H1 (cell line): Measurements from ENCODE around the gene TWIST2. TPM values are rescaled to one million over a fixed set of nuclear protein-coding genes. Genes with fewer than 3 reads are reported as not detected.

ENCODE experiments used
- CTCF ChIA-PET: fragments of 300-600 bp; sonication (Branson Sonifier 250); formaldehyde crosslinking; loops from one replicate; lab custom pipeline; 2021; ENCODE audit not compliant: partially characterized antibody; lab: Charles Lee
- POLR2A ChIA-PET: fragments of 300-600 bp; sonication (Branson Sonifier 250); formaldehyde crosslinking; loops from one replicate; lab custom pipeline; 2021; ENCODE audit warnings: inconsistent platforms; ENCODE audit not compliant: partially characterized antibody; lab: Charles Lee
- DNase-seq, 2 experiments: peaks; one replicate each; pipeline versions ENCODE4 v3.0.0 to v3.0.0-alpha.2; 2010 to 2022; ENCODE audit warnings: low spot score in 2 of 2, low read depth in 1 of 2, mixed read lengths in 1 of 2
- FAIRE-seq: peaks from 2 replicates; lab custom pipeline; 2011; peaks lifted over from hg19 to GRCh38; lab: Jason Lieb, UNC
- H2AFZ ChIP-seq: 2 replicates; pipeline ENCODE4 v1.8.1; 2012; ENCODE audit warnings: low read length, inconsistent platforms
- H2AK5ac ChIP-seq: 2 replicates; pipeline ENCODE4 v1.6.1; 2013; ENCODE audit warnings: low read depth, low read length
- H2BK120ac ChIP-seq: replicated peaks from 2 replicates; pipeline ENCODE3; 2013; ENCODE audit warnings: low read depth, low read length, inconsistent platforms
- H2BK12ac ChIP-seq: 2 replicates; pipeline ENCODE4 v1.6.1; 2013; ENCODE audit warnings: low read depth, low read length
- H2BK15ac ChIP-seq: 2 replicates; pipeline ENCODE4 v1.6.1; 2013; ENCODE audit warnings: low read length
- H2BK20ac ChIP-seq: 2 replicates; pipeline ENCODE4 v1.6.1; 2013; ENCODE audit warnings: low read length
- H2BK5ac ChIP-seq: 2 replicates; pipeline ENCODE4 v1.6.1; 2013; ENCODE audit warnings: low read depth, low read length
- H3K14ac ChIP-seq: 2 replicates; pipeline ENCODE4 v1.6.1; 2013; ENCODE audit warnings: inconsistent platforms; ENCODE audit not compliant: insufficient read length
- H3K18ac ChIP-seq: 2 replicates; pipeline ENCODE4 v1.6.1; 2013; ENCODE audit warnings: low read length; ENCODE audit errors: extremely low read depth
- H3K23ac ChIP-seq: 2 replicates; pipeline ENCODE4 v1.6.1; 2013; ENCODE audit warnings: inconsistent platforms; ENCODE audit not compliant: insufficient read length
- H3K23me2 ChIP-seq: 2 replicates; pipeline ENCODE4 v1.6.1; 2013; ENCODE audit warnings: low read depth, low read length
- H3K27ac ChIP-seq: 2 replicates; pipeline ENCODE4 v1.6.1; 2011; ENCODE audit warnings: low read depth, low read length, inconsistent platforms
- H3K27me3 ChIP-seq, 4 experiments: replicated peaks in 1 of 4; 1 replicate in 1 of 4; 2 replicates in 3 of 4; pipeline versions ENCODE4 v1.6.1 to v1.8.1; 2011 to 2013; ENCODE audit warnings: low read length in 3 of 4, mild to moderate bottlenecking in 3 of 4, inconsistent platforms in 2 of 4, mixed read lengths in 2 of 4, moderate library complexity in 1 of 4; ENCODE audit not compliant: control insufficient read depth in 3 of 4, insufficient read depth in 3 of 4; ENCODE audit errors: extremely low read depth in 1 of 4
- H3K36me3 ChIP-seq, 4 experiments: 2 replicates each; pipeline versions ENCODE4 v1.6.1 to v1.8.1; 2011 to 2013; ENCODE audit warnings: mild to moderate bottlenecking in 4 of 4, low read length in 3 of 4, moderate library complexity in 2 of 4, control low read depth in 1 of 4, inconsistent platforms in 1 of 4; ENCODE audit not compliant: insufficient read depth in 4 of 4, control insufficient read depth in 2 of 4
- H3K4ac ChIP-seq: replicated peaks from 2 replicates; pipeline ENCODE3; 2013; ENCODE audit warnings: low read length, low read depth, mixed read lengths, inconsistent platforms; ENCODE audit not compliant: insufficient read length
- H3K4me1 ChIP-seq, 4 experiments: replicated peaks in 1 of 4; 1 replicate in 1 of 4; 2 replicates in 3 of 4; pipeline versions ENCODE4 v1.6.1 to v1.8.1; 2011 to 2013; ENCODE audit warnings: low read length in 3 of 4, inconsistent platforms in 2 of 4, mixed read lengths in 1 of 4; ENCODE audit not compliant: insufficient read depth in 4 of 4, control insufficient read depth in 3 of 4
- H3K4me2 ChIP-seq, 2 experiments: 2 replicates each; pipeline versions ENCODE4 v1.6.1 to v1.8.1; 2011 to 2013; ENCODE audit warnings: low read depth in 2 of 2, low read length in 2 of 2, control low read depth in 1 of 2, inconsistent platforms in 1 of 2, mild to moderate bottlenecking in 1 of 2; ENCODE audit not compliant: insufficient read depth in 1 of 2
- H3K4me3 ChIP-seq, 4 experiments: fragments of 200-600, 300-600 bp in 1 of 4; sonication (generic), shearing (Covaris generic), sonication (Bioruptor Twin) in 1 of 4; 2 replicates each; pipeline versions ENCODE4 v1.5.1 to v1.8.1; 2011 to 2016; ENCODE audit warnings: low read length in 4 of 4, low read depth in 3 of 4, control low read depth in 2 of 4, inconsistent platforms in 2 of 4, mild to moderate bottlenecking in 2 of 4, mixed read lengths in 1 of 4, moderate library complexity in 1 of 4; ENCODE audit not compliant: insufficient read depth in 2 of 4; ENCODE audit errors: extremely low read depth in 1 of 4
- H3K56ac ChIP-seq: replicated peaks from 2 replicates; pipeline ENCODE3; 2013; ENCODE audit warnings: low read depth, mild to moderate bottlenecking, mixed read lengths, low read length, inconsistent platforms; ENCODE audit not compliant: insufficient read length
- H3K79me1 ChIP-seq: 2 replicates; pipeline ENCODE4 v1.6.1; 2013; ENCODE audit warnings: low read depth, low read length, control low read depth
- H3K79me2 ChIP-seq, 2 experiments: 2 replicates each; pipeline versions ENCODE4 v1.6.1 to v1.8.1; 2012 to 2013; ENCODE audit warnings: low read length in 2 of 2, mild to moderate bottlenecking in 2 of 2, inconsistent platforms in 1 of 2; ENCODE audit not compliant: insufficient read depth in 2 of 2, control insufficient read depth in 1 of 2
- H3K9ac ChIP-seq, 4 experiments: replicated peaks in 1 of 4; 1 replicate in 1 of 4; 2 replicates in 3 of 4; pipeline versions ENCODE4 v1.6.1 to v1.8.1; 2011 to 2013; ENCODE audit warnings: low read depth in 3 of 4, low read length in 3 of 4, control low read depth in 2 of 4, mild to moderate bottlenecking in 2 of 4, moderate library complexity in 2 of 4, inconsistent platforms in 1 of 4; ENCODE audit errors: extremely low read depth in 1 of 4
- H3K9me3 ChIP-seq, 2 experiments: 2 replicates each; pipeline versions ENCODE4 v1.6.1 to v1.8.1; 2012 to 2013; ENCODE audit warnings: mild to moderate bottlenecking in 2 of 2, moderate library complexity in 2 of 2, control low read depth in 1 of 2, inconsistent platforms in 1 of 2, low read depth in 1 of 2, low read length in 1 of 2, mixed read lengths in 1 of 2; ENCODE audit not compliant: insufficient read depth in 2 of 2
- H4K20me1 ChIP-seq, 2 experiments: replicated peaks in 1 of 2; 2 replicates each; pipeline versions ENCODE3 to v1.8.1; 2011 to 2013; ENCODE audit warnings: inconsistent platforms in 2 of 2, low read length in 2 of 2, mild to moderate bottlenecking in 1 of 2; ENCODE audit not compliant: insufficient read depth in 2 of 2, control insufficient read depth in 1 of 2
- H4K5ac ChIP-seq: 2 replicates; pipeline ENCODE4 v1.6.1; 2013; ENCODE audit warnings: low read length, low read depth, mixed read lengths, inconsistent platforms; ENCODE audit not compliant: insufficient read length
- H4K8ac ChIP-seq: 2 replicates; pipeline ENCODE4 v1.8.0; 2013; ENCODE audit warnings: mild to moderate bottlenecking, moderate library complexity, low read length, inconsistent platforms; ENCODE audit not compliant: insufficient read depth; ENCODE audit errors: extremely low read depth
- H4K91ac ChIP-seq: replicated peaks from 2 replicates; pipeline ENCODE3; 2013; ENCODE audit warnings: low read length, mixed read lengths, inconsistent platforms; ENCODE audit not compliant: insufficient read length
- CEBPB ChIP-seq: IDR thresholded peaks from 2 replicates; pipeline ENCODE4 v1.6.1; 2012; ENCODE audit warnings: low read depth, low read length
- KDM4A ChIP-seq: IDR thresholded peaks from one replicate; pipeline ENCODE4 v1.7.1; 2012; ENCODE audit warnings: low read depth, mild to moderate bottlenecking, moderate library complexity, low read length, inconsistent platforms; ENCODE audit not compliant: severe bottlenecking
- MAFK ChIP-seq: IDR thresholded peaks from 2 replicates; pipeline ENCODE4 v1.6.1; 2012; ENCODE audit warnings: low read depth, mild to moderate bottlenecking, improper control_type of control experiment, low read length
- SAP30 ChIP-seq: fragments of 300-600 bp; sonication (generic); IDR thresholded peaks from 2 replicates; pipeline ENCODE4 v1.7.1; 2012; ENCODE audit warnings: low read length, moderate library complexity, mild to moderate bottlenecking, inconsistent platforms; ENCODE audit not compliant: insufficient read depth, insufficient replicate concordance
- SIN3A ChIP-seq, 2 experiments: IDR thresholded peaks in 1 of 2; conservative IDR thresholded peaks in 1 of 2; 2 replicates each; pipeline ENCODE4 v1.6.1; 2011 to 2012; ENCODE audit warnings: low read length in 2 of 2, improper control_type of control experiment in 1 of 2, low read depth in 1 of 2, mild to moderate bottlenecking in 1 of 2
- TBP ChIP-seq: IDR thresholded peaks from 2 replicates; pipeline ENCODE4 v1.6.1; 2011; ENCODE audit warnings: low read depth, low read length, improper control_type of control experiment
- WGBS, 2 experiments: shearing (Covaris generic) in 1 of 2; methylation state at CpG; one replicate each; pipeline versions ENCODE4 v1.1.6 to v1.1.7; 2013 to 2015; ENCODE audit warnings: low lambda C conversion rate in 2 of 2, mixed read lengths in 2 of 2, inconsistent platforms in 1 of 2, low coverage in 1 of 2, missing lambda C conversion rate in 1 of 2; ENCODE audit not compliant: insufficient replicate concordance in 2 of 2, insufficient coverage in 1 of 2, insufficient read length in 1 of 2; ENCODE audit errors: extremely low coverage in 1 of 2, missing lambda C conversion rate in 1 of 2; 5-methylcytosine and 5-hydroxymethylcytosine counted together
- polyA plus RNA-seq, 7 experiments: library from polyadenylated mRNA; depleted of rRNA in 3 of 7; stranded (reverse) in 5 of 7; unstranded in 2 of 7; fragments of >200 nt in 5 of 7; fragments of 200-250 nt in 2 of 7; gene quantifications; 1 replicate in 5 of 7; 2 replicates in 1 of 7; 4 replicates in 1 of 7; pipeline versions ENCODE4 v1.2.1 to v1.2.3, GENCODE V29; 2011 to 2013; ENCODE audit warnings: missing spikeins in 2 of 7, mixed read lengths in 2 of 7
- total RNA-seq: library from RNA; stranded (reverse); fragmentation: NEBNext Ultra II Directional; extraction: Animal tissue kit (Norgen Biotek cat#: 25700); gene quantifications from 2 replicates; pipeline ENCODE4 v1.2.1, GENCODE V29; 2021
- TF ChIP-seq, protein P1 (sequence below): IDR thresholded peaks from 2 replicates; pipeline ENCODE4 v1.6.1; 2012; ENCODE audit warnings: inconsistent platforms

TWIST2 gene
- total and polyA plus RNA-seq, 2 of the 8 experiments (the other 6 are each of a cell fraction or from before 2014, with no cell fraction given): 2.6 to 4.3 TPM

DNA sequence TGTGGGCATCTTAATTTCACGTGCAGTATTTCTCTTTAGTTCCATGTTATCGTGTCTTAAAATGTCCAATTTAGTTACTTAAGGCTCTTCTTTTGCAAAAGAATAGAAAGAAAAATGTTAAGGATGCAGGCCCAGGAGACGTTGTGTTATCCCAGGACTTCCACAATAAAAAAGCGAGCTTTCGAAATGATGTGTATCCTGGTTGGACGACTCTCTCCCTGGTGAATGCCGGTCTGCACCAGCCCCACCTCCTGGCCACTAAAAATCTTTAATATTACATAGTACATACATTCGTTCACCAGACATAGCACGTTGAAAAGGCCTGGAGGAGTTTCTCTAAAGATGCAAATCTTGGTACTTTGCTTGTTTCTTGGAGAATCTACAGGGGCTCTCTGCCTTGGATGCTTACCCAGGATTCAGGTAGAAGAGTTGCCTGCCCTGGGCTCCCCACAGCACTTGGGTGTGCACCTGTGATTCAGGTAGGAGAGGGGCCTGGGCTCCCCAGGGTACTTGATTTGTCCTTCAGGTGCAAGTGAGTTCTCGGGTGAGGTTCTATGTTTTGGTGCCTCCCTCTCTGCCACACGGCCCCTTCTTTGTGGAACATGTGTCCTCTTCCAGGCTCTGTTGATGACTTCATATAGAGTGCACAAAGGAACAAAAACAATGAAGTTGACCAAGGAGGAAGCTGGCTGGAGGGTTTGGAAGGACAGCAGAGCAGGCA is 26.6 kb downstream of the TWIST2 start:
- Histone ChIP-seq H4K8ac (no peak overlapping the region), H2AFZ (no peak overlapping the region), H3K23me2 (peaks cover 5% of the 10 kb centered on the region; the same call in 1 of the 2 replicates), H4K91ac (no peak overlapping the region), H2BK15ac (no peak overlapping the region), H3K18ac (no peak overlapping the region), H2AK5ac (no peak overlapping the region), H3K14ac (no peak overlapping the region), H3K79me2 (no peaks in the 10 kb centered on the region), H2BK20ac (no peak overlapping the region), H4K20me1 (peaks cover 0 to 1% of the 10 kb centered on the region in 2 experiments), H2BK12ac (no peak overlapping the region), H2BK5ac (no peak overlapping the region), H3K4ac (no peak overlapping the region), H3K9ac (no peak overlapping the region), H3K36me3 (no peaks in the 10 kb centered on the region), H3K23ac (no peak overlapping the region), H3K9me3 (no peaks in the 10 kb centered on the region), H3K4me3 (no peak overlapping the region), H3K56ac (no peak overlapping the region), H3K27me3 (no peaks in the 10 kb centered on the region), H4K5ac (no peak overlapping the region), H3K27ac (no peak overlapping the region), H3K79me1 (no peaks in the 10 kb centered on the region), H2BK120ac (no peak overlapping the region), H3K4me2 (no peak overlapping the region), H3K4me1 (no peaks in the 10 kb centered on the region)
- ChIA-PET POLR2A (no interaction called here), CTCF (no interaction called here)
- DNase-seq: no peak
- 87% methylated on average over 11 of the region's 11 CpGs; no CpG with 5 or more reads in 1 of the 2 experiments for WGBS, 2 experiments
- TF ChIP-seq KDM4A (no peak), TBP (no peak), SAP30 (no peak), SIN3A (conservative IDR thresholded peaks at IDR 0.05 in 1 of 2, IDR thresholded peaks at IDR 0.05 in 1 of 2; ENCODE audit: low read depth in 1 of 2, low read length in 2 of 2) (no peak), CEBPB (no peak), MAFK (no peak)
- TF ChIP-seq, protein P1, sequence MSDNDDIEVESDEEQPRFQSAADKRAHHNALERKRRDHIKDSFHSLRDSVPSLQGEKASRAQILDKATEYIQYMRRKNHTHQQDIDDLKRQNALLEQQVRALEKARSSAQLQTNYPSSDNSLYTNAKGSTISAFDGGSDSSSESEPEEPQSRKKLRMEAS: no peak
- no peak for FAIRE-seq
